Gastroesophageal sphincter (tissue), 4 donors: ENCODE results near the gene DHX34. TPM values are rescaled to one million over a fixed set of nuclear protein-coding genes. Genes with fewer than 3 reads are reported as not detected.
"Not testable (repeated sequence)": the region's sequence is repeated elsewhere in the genome, so short reads cannot be mapped to it uniquely, and the experiment has no call there.

ENCODE experiments used
- ATAC-seq: fragments of 150-250 bp; one replicate; pipeline ENCODE4 v1.9.1; 2016; ENCODE audit warnings: mild to moderate bottlenecking, moderate library complexity
- H3K27ac ChIP-seq, 4 donors: fragments of 200-600 bp; sonication (generic) in 3 of 4; 1 replicate in 3 of 4; 2 replicates in 1 of 4; pipeline ENCODE4 v1.5.1; 2016 to 2019
- H3K27me3 ChIP-seq: fragments of 200-600 bp; sonication (generic); one replicate; pipeline ENCODE4 v1.5.1; 2019
- H3K36me3 ChIP-seq, 2 donors: fragments of 200-600 bp; sonication (generic); one replicate each; pipeline ENCODE4 v1.5.1; 2019; ENCODE audit warnings: control low read depth in 1 of 2
- H3K4me1 ChIP-seq, 3 donors: fragments of 200-600 bp; sonication (generic); 1 replicate in 2 of 3; 2 replicates in 1 of 3; pipeline ENCODE4 v1.5.1; 2016 to 2019; ENCODE audit warnings: control low read depth in 2 of 3
- H3K4me3 ChIP-seq, 2 donors: fragments of 200-600 bp; sonication (generic); one replicate each; pipeline ENCODE4 v1.5.1; 2019; ENCODE audit warnings: mild to moderate bottlenecking in 1 of 2, moderate library complexity in 1 of 2
- H3K9me3 ChIP-seq, 3 donors: fragments of 200-600 bp; sonication (generic); one replicate each; pipeline ENCODE4 v1.5.1; 2017 to 2019; ENCODE audit warnings: control low read depth in 2 of 3
- EP300 ChIP-seq: sonication (generic); formaldehyde crosslinking; IDR thresholded peaks from one replicate; pipeline ENCODE4 v1.6.1; 2017; ENCODE audit warnings: antibody characterized with exemption, mild to moderate bottlenecking
- POLR2A ChIP-seq, 2 donors: fragments of 450-650 bp; IDR thresholded peaks; one replicate each; pipeline ENCODE4 v1.6.1; 2017; ENCODE audit warnings: antibody characterized with exemption in 2 of 2, mild to moderate bottlenecking in 2 of 2, moderate library complexity in 1 of 2
- POLR2AphosphoS5 ChIP-seq: sonication (generic); formaldehyde crosslinking; IDR thresholded peaks from one replicate; pipeline ENCODE4 v1.6.1; 2017; ENCODE audit warnings: antibody characterized with exemption
- WGBS, 2 donors: methylation state at CpG; one replicate each; pipeline ENCODE4 v1.1.5; 2018; ENCODE audit warnings: low coverage in 1 of 2; 5-methylcytosine and 5-hydroxymethylcytosine counted together
- total RNA-seq, 4 donors: library from RNA; depleted of rRNA; stranded (reverse); fragments of >200 nt; gene quantifications; one replicate each; pipeline ENCODE4 v1.1.0, GENCODE V29; 2016
- TF ChIP-seq, protein P1 (sequence below), 4 experiments: fragments of 200-600 bp in 2 of 4; fragments of 450-650 bp in 2 of 4; sonication (generic) in 1 of 4; IDR thresholded peaks; one replicate each; pipeline ENCODE4 v1.5.1; 2017 to 2019; ENCODE audit warnings: antibody characterized with exemption in 4 of 4, mild to moderate bottlenecking in 2 of 4, moderate library complexity in 2 of 4

Gene DHX34
- total RNA-seq, 4 donors from 2014 or later, result 8.7 to 16.0 (median 12.3) TPM

DNA sequence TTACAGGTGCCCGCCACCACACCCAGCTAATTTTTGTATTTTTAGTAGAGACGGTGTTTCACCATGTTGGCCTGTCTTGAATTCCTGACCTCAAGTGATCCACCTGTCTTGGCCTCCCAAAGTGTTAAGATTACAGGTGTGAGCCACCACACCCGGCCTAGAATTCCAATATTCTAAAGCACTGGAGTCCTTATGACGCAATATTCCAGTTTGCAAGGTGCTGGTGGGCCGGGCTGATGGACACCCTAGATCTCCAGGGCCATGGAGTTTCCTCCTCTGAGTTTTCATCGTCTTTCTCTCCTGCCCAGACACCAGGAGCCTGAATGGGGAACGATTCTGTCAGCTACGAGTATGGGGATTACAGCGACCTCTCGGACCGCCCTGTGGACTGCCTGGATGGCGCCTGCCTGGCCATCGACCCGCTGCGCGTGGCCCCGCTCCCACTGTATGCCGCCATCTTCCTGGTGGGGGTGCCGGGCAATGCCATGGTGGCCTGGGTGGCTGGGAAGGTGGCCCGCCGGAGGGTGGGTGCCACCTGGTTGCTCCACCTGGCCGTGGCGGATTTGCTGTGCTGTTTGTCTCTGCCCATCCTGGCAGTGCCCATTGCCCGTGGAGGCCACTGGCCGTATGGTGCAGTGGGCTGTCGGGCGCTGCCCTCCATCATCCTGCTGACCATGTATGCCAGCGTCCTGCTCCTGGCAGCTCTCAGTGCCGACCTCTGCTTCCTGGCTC is 8.5 kb upstream of the DHX34 start:
- no peak overlapping the region for H3K27ac ChIP-seq
- no peak for ATAC-seq
- no peaks in the 10 kb centered on the region for H3K36me3 ChIP-seq
- no peak for TF ChIP-seq POLR2AphosphoS5
- no peak for TF ChIP-seq POLR2A (IDR thresholded peaks at IDR 0.05)
- TF ChIP-seq EP300, result no peak
- TF ChIP-seq, protein P1, sequence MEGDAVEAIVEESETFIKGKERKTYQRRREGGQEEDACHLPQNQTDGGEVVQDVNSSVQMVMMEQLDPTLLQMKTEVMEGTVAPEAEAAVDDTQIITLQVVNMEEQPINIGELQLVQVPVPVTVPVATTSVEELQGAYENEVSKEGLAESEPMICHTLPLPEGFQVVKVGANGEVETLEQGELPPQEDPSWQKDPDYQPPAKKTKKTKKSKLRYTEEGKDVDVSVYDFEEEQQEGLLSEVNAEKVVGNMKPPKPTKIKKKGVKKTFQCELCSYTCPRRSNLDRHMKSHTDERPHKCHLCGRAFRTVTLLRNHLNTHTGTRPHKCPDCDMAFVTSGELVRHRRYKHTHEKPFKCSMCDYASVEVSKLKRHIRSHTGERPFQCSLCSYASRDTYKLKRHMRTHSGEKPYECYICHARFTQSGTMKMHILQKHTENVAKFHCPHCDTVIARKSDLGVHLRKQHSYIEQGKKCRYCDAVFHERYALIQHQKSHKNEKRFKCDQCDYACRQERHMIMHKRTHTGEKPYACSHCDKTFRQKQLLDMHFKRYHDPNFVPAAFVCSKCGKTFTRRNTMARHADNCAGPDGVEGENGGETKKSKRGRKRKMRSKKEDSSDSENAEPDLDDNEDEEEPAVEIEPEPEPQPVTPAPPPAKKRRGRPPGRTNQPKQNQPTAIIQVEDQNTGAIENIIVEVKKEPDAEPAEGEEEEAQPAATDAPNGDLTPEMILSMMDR (IDR thresholded peaks at IDR 0.05), result no peak
- peaks cover 7% of the 10 kb centered on the region for H3K27me3 ChIP-seq
- no peaks in the 10 kb centered on the region for H3K9me3 ChIP-seq
- H3K4me3 ChIP-seq, result no peak overlapping the region
- no peaks in the 10 kb centered on the region for H3K4me1 ChIP-seq
- WGBS, 2 donors, result 83 to 90% methylated on average over 2 to 9 of the region's 29 CpGs

DNA sequence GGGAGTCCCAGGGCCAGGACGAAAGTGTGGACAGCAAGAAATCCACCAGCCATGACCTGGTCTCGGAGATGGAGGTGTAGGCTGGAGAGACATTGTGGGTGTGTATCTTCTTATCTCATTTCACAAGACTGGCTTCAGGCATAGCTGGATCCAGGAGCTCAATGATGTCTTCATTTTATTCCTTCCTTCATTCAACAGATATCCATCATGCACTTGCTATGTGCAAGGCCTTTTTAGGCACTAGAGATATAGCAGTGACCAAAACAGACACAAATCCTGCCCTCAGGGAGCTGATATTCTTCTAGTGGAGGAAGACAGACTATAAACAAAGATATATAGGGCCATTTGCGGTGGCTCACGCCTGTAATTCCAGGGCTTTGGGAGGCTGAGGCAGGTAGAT is 7.4 kb upstream of the DHX34 start:
- TF ChIP-seq POLR2A (IDR thresholded peaks at IDR 0.05), result no peak
- TF ChIP-seq, protein P1 (IDR thresholded peaks at IDR 0.05), result no peak
- no peak for TF ChIP-seq POLR2AphosphoS5
- no peak for TF ChIP-seq EP300
- H3K4me3 ChIP-seq, result no peak overlapping the region
- peaks cover 6% of the 10 kb centered on the region for H3K27me3 ChIP-seq
- no peak overlapping the region for H3K27ac ChIP-seq
- H3K4me1 ChIP-seq, result no peaks in the 10 kb centered on the region
- no peak for ATAC-seq
- no peaks in the 10 kb centered on the region for H3K36me3 ChIP-seq
- no peaks in the 10 kb centered on the region for H3K9me3 ChIP-seq
- WGBS, 2 donors, result 67 to 78% methylated on average over 1 of the region's 4 CpGs

DNA sequence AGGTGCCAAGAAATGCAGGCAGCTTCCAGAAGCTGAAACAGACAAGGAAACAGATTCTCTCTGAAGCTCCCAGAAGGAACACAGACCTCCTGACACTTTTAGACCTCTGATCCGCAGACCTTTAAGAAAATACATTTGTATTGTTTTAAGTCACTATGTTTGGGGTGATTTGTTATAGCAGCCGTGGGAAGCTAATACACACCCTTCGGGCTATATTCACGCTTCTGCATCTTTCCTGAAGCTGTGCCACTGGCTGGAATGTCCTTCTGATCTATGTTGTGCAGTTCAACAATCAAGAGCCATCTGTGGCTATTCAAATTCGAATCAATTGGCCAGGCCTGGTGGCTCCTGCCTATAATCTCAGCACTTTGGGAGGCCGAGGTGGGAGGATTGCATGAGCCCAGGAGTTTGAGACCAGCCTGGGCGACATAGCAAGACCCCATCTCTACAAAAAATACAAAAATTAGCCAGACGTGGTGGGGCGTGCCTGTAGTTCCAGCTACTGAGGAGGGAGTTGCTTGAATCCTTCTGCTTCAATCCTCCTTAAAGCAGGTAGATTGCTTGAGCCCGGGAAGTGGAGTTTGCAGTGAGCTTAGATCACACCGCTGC is 5.8 kb upstream of the DHX34 start:
- H3K27me3 ChIP-seq, result no peaks in the 10 kb centered on the region
- H3K36me3 ChIP-seq, result no peaks in the 10 kb centered on the region
- no peak overlapping the region for H3K4me3 ChIP-seq
- 82 to 89% methylated on average over 6 to 7 of the region's 11 CpGs for WGBS, 2 donors
- no peaks in the 10 kb centered on the region for H3K9me3 ChIP-seq
- H3K4me1 ChIP-seq, result peaks cover 0 to under 1% (median 0%) of the 10 kb centered on the region in 3 donors
- no peak overlapping the region for H3K27ac ChIP-seq
- TF ChIP-seq, protein P1 (IDR thresholded peaks at IDR 0.05), result no peak
- TF ChIP-seq POLR2A (IDR thresholded peaks at IDR 0.05) (no peak), POLR2AphosphoS5 (no peak), EP300 (no peak)
- no peak for ATAC-seq

DNA sequence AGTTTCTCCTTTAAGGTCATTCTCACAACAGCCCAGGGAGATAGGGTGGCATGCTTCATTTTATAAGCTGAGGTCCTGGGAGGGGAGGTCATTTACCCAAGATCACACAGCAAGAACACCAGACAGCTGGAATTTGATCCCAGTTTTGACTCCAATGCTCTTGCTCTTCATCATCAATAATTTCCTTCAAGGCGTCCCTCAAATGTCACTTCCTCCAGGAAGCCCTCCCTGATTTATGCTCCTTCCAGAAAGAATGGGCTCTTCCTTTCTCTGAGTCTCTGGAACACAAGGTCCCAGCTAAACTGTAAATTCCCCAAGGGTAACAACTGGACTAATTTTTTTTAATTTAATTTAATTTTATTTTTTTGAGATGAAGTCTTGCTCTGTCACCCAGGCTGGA is 4.7 kb upstream of the DHX34 start:
- Histone ChIP-seq H3K27ac (no peak overlapping the region), H3K4me3 (no peak overlapping the region), H3K27me3 (no peaks in the 10 kb centered on the region), H3K4me1 (peaks cover 0 to 7% (median 4%) of the 10 kb centered on the region in 3 donors), H3K36me3 (no peaks in the 10 kb centered on the region), H3K9me3 (no peaks in the 10 kb centered on the region)
- TF ChIP-seq, protein P1 (IDR thresholded peaks at IDR 0.05), result no peak
- TF ChIP-seq EP300, result no peak
- no peak for TF ChIP-seq POLR2AphosphoS5
- TF ChIP-seq POLR2A (IDR thresholded peaks at IDR 0.05), result no peak
- 83 to 88% methylated on average over 1 of the region's 1 CpG for WGBS, 2 donors
- no peak for ATAC-seq

DNA sequence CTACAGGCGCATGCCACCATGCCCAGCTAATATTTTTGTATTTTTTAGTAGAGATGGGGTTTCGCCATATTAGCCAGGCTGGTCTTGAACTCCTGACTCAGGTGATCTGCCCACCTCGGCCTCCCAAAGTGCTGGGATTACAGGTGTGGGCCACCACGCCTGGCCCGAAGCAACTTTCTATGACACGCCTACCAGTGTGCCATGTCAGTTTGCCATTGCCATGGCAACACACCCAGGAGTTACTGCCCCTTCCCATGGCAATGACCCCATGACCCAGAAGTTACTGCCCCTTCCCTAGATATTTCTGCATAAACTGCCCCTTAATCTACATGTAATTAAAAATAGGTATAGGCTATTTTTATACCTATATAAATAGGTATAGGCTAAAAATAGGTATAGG is 3.1 kb upstream of the DHX34 start:
- H3K9me3 ChIP-seq, H3K27ac ChIP-seq, H3K4me3 ChIP-seq, ATAC-seq, H3K36me3 ChIP-seq, H3K27me3 ChIP-seq: not testable (repeated sequence)
- 93 to 100% methylated on average over 1 to 3 of the region's 6 CpGs for WGBS, 2 donors
- H3K4me1 ChIP-seq, result peaks cover 0 to 23% (median 12%) of the 10 kb centered on the region in 3 donors
